GM12892 (cell line): ENCODE measurements around the gene FILIP1.
"Not testable (repeated sequence)": the region's sequence is repeated elsewhere in the genome, so short reads cannot be mapped to it uniquely, and the experiment has no call there.

Experiments used
- DNase-seq: peaks from one replicate; pipeline ENCODE4 v3.0.0; 2011; ENCODE audit not compliant: insufficient read length
- FAIRE-seq: peaks from 2 replicates; lab custom pipeline; 2011; peaks lifted over from hg19 to GRCh38; lab: Jason Lieb, UNC
- POLR2A ChIP-seq: IDR thresholded peaks from 2 replicates; pipeline ENCODE4 v1.6.1; 2011; ENCODE audit warnings: low read depth, low read length, control low read depth
- POLR2AphosphoS5 ChIP-seq: IDR thresholded peaks from 2 replicates; pipeline ENCODE4 v1.6.1; 2011; ENCODE audit warnings: low read depth, low read length, control low read depth
- TAF1 ChIP-seq: IDR thresholded peaks from 2 replicates; pipeline ENCODE4 v1.6.1; 2011; ENCODE audit warnings: low read depth, mild to moderate bottlenecking, control low read depth, low read length, borderline replicate concordance

FILIP1 gene

GRCh38 chr6:75467966-75468365, 25.6 kb downstream of the FILIP1 start:
- DNase-seq (no peak), FAIRE-seq (no peak)
- TF ChIP-seq TAF1 (no peak), POLR2A (no peak), POLR2AphosphoS5 (no peak)

- no peak for FAIRE-seq
- TF ChIP-seq POLR2A, result no peak
- TF ChIP-seq POLR2AphosphoS5, result no peak
- DNase-seq, result no peak
Observed at GRCh38 chr6:75467284-75467683, 26.3 kb downstream of the FILIP1 start.

GRCh38 chr6:75466636-75467035, 27.0 kb downstream of the FILIP1 start:
- DNase-seq (no peak), FAIRE-seq (no peak)
- TF ChIP-seq TAF1, result no peak
- TF ChIP-seq POLR2A, result no peak
- no peak for TF ChIP-seq POLR2AphosphoS5

GRCh38 chr6:75463908-75464307, 29.7 kb downstream of the FILIP1 start:
- DNase-seq (no peak), FAIRE-seq (no peak)
- no peak for TF ChIP-seq POLR2A
- no peak for TF ChIP-seq POLR2AphosphoS5
- no peak for TF ChIP-seq TAF1

- no peak for DNase-seq
- TF ChIP-seq POLR2AphosphoS5 (no peak), TAF1 (no peak), POLR2A (no peak)
- no peak for FAIRE-seq
Observed at GRCh38 chr6:75463061-75463460, 30.5 kb downstream of the FILIP1 start.

- DNase-seq (no peak), FAIRE-seq (no peak)
- no peak for TF ChIP-seq POLR2AphosphoS5
- no peak for TF ChIP-seq TAF1
- no peak for TF ChIP-seq POLR2A
Observed at GRCh38 chr6:75460681-75461080, 32.9 kb downstream of the FILIP1 start.

- no peak for TF ChIP-seq POLR2A
- FAIRE-seq (no peak), DNase-seq (no peak)
Observed at GRCh38 chr6:75458895-75459294, 34.7 kb downstream of the FILIP1 start.

- DNase-seq (no peak), FAIRE-seq (no peak)
- TF ChIP-seq TAF1 (no peak), POLR2A (no peak), POLR2AphosphoS5 (no peak)
Observed at GRCh38 chr6:75450903-75451302, 42.7 kb downstream of the FILIP1 start.

- FAIRE-seq (no peak), DNase-seq (no peak)
- TF ChIP-seq POLR2A (no peak), POLR2AphosphoS5 (no peak), TAF1 (no peak)
Observed at GRCh38 chr6:75449630-75450206, 43.9 kb downstream of the FILIP1 start.

- DNase-seq, result no peak
- FAIRE-seq, result no peak
- TF ChIP-seq TAF1 (no peak), POLR2A (no peak), POLR2AphosphoS5 (no peak)
Observed at GRCh38 chr6:75446241-75446880, 47.2 kb downstream of the FILIP1 start.

- DNase-seq, result no peak
- TF ChIP-seq TAF1 (no peak), POLR2A (no peak), POLR2AphosphoS5 (no peak)
- FAIRE-seq, result no peak
Observed at GRCh38 chr6:75445738-75446137, 47.9 kb downstream of the FILIP1 start.

- FAIRE-seq (no peak), DNase-seq (no peak)
- TF ChIP-seq POLR2A (no peak), TAF1 (no peak), POLR2AphosphoS5 (no peak)
Observed at GRCh38 chr6:75444899-75445298, 48.7 kb downstream of the FILIP1 start.

GRCh38 chr6:75441883-75442282, 51.7 kb downstream of the FILIP1 start:
- not testable (repeated sequence) for DNase-seq, FAIRE-seq

GRCh38 chr6:75441479-75441878, 52.1 kb downstream of the FILIP1 start:
- DNase-seq, FAIRE-seq: not testable (repeated sequence)
